Activated T-cell treated with anti-CD3 and anti-CD28 coated beads, Interleukin-2, amount 50 U/mL, for 4 hours (primary cell): ENCODE results near the gene RASGRP2. TPM values are rescaled to one million over a fixed set of nuclear protein-coding genes. Genes with fewer than 3 reads are reported as not detected.
A peak's percentile ranks its signal among the peaks of the same experiment; 100 is the strongest.

Experiments used
- ATAC-seq, 2 donors: fragments of 200-7000 bp; cut with Tn5 transposase; one replicate each; pipeline ENCODE4 v1.10.0; 2021
- DNase-seq: peaks from one replicate; pipeline ENCODE4 v3.0.0-alpha.2; 2020
- H3K27me3 Mint-ChIP-seq: one replicate; pipeline ENCODE4 v1.8.0; 2021; ENCODE audit warnings: low read depth, mixed read lengths
- H3K36me3 Mint-ChIP-seq: one replicate; pipeline ENCODE4 v1.8.0; 2022; ENCODE audit warnings: mixed read lengths; ENCODE audit not compliant: insufficient read depth
- H3K4me1 Mint-ChIP-seq: one replicate; pipeline ENCODE4 v1.8.0; 2021; ENCODE audit warnings: low read depth, mixed read lengths
- H3K4me3 Mint-ChIP-seq: one replicate; pipeline ENCODE4 v1.8.0; 2021; ENCODE audit warnings: mild to moderate bottlenecking, moderate library complexity, mixed read lengths
- H3K9me3 Mint-ChIP-seq: one replicate; pipeline ENCODE4 v1.8.0; 2021; ENCODE audit warnings: mixed read lengths
- total RNA-seq, 3 donors: library from RNA; stranded (reverse); gene quantifications; one replicate each; pipeline ENCODE4 v1.2.1, GENCODE V29; 2021

Gene RASGRP2
- total RNA-seq, 3 donors from 2014 or later: 2.6 to 3.7 (median 2.9) TPM

- H3K27me3 Mint-ChIP-seq: no peaks in the 10 kb centered on the region
- peak in 1 of 2 donors; percentile 1 for ATAC-seq
- H3K36me3 Mint-ChIP-seq: peaks cover 6% of the 10 kb centered on the region
- peak overlapping the region; percentile 88 for H3K4me3 Mint-ChIP-seq
- H3K4me1 Mint-ChIP-seq: peaks cover 34% of the 10 kb centered on the region
- no peak for DNase-seq
- no peaks in the 10 kb centered on the region for H3K9me3 Mint-ChIP-seq
Observed at GRCh38 chr11:64744544-64745188, 724 bp upstream of the RASGRP2 start.

GRCh38 chr11:64742889-64743590 is 902 bp downstream of the RASGRP2 start:
- DNase-seq (peak; percentile 71), ATAC-seq (peak; percentile 57)
- H3K4me1 Mint-ChIP-seq: peaks cover 32% of the 10 kb centered on the region
- H3K27me3 Mint-ChIP-seq: no peaks in the 10 kb centered on the region
- H3K9me3 Mint-ChIP-seq: no peaks in the 10 kb centered on the region
- peak overlapping the region; percentile 88 for H3K4me3 Mint-ChIP-seq
- peaks cover 7% of the 10 kb centered on the region for H3K36me3 Mint-ChIP-seq

GRCh38 chr11:64742087-64742888 is 1.7 kb downstream of the RASGRP2 start:
- Mint-ChIP-seq H3K36me3 (peaks cover 8% of the 10 kb centered on the region), H3K4me3 (peak overlapping the region; percentile 62), H3K4me1 (peaks cover 30% of the 10 kb centered on the region), H3K27me3 (no peaks in the 10 kb centered on the region), H3K9me3 (no peaks in the 10 kb centered on the region)
- ATAC-seq (peak; percentile 27 to 32), DNase-seq (no peak)

- H3K4me3 Mint-ChIP-seq: peak overlapping the region; percentile 62
- no peaks in the 10 kb centered on the region for H3K27me3 Mint-ChIP-seq
- H3K36me3 Mint-ChIP-seq: peaks cover 8% of the 10 kb centered on the region
- ATAC-seq (no peak), DNase-seq (no peak)
- peaks cover 33% of the 10 kb centered on the region for H3K4me1 Mint-ChIP-seq
- H3K9me3 Mint-ChIP-seq: no peaks in the 10 kb centered on the region
Observed at GRCh38 chr11:64741375-64742086, 2.4 kb downstream of the RASGRP2 start.

- no peaks in the 10 kb centered on the region for H3K27me3 Mint-ChIP-seq
- H3K4me3 Mint-ChIP-seq: no peak overlapping the region
- peaks cover 34% of the 10 kb centered on the region for H3K4me1 Mint-ChIP-seq
- no peaks in the 10 kb centered on the region for H3K9me3 Mint-ChIP-seq
- H3K36me3 Mint-ChIP-seq: peaks cover 15% of the 10 kb centered on the region
- DNase-seq: no peak
- ATAC-seq: no peak
Observed at GRCh38 chr11:64739871-64740270, 4.1 kb downstream of the RASGRP2 start.

GRCh38 chr11:64736654-64737053 is 7.3 kb downstream of the RASGRP2 start:
- no peak for ATAC-seq
- Mint-ChIP-seq H3K9me3 (no peaks in the 10 kb centered on the region), H3K36me3 (peaks cover 19% of the 10 kb centered on the region), H3K4me1 (peaks cover 30% of the 10 kb centered on the region), H3K27me3 (no peaks in the 10 kb centered on the region), H3K4me3 (no peak overlapping the region)
- no peak for DNase-seq

GRCh38 chr11:64735725-64736259 is 8.2 kb downstream of the RASGRP2 start:
- Mint-ChIP-seq H3K9me3 (no peaks in the 10 kb centered on the region), H3K36me3 (peaks cover 23% of the 10 kb centered on the region), H3K4me1 (peaks cover 25% of the 10 kb centered on the region), H3K4me3 (no peak overlapping the region), H3K27me3 (no peaks in the 10 kb centered on the region)
- no peak for ATAC-seq
- no peak for DNase-seq

- peak in 1 of 2 donors; percentile 14 for ATAC-seq
- peaks cover 19% of the 10 kb centered on the region for H3K36me3 Mint-ChIP-seq
- no peaks in the 10 kb centered on the region for H3K9me3 Mint-ChIP-seq
- no peak overlapping the region for H3K4me3 Mint-ChIP-seq
- no peaks in the 10 kb centered on the region for H3K27me3 Mint-ChIP-seq
- no peak for DNase-seq
- H3K4me1 Mint-ChIP-seq: peaks cover 19% of the 10 kb centered on the region
Observed at GRCh38 chr11:64734811-64735724, 8.9 kb downstream of the RASGRP2 start.

- ATAC-seq (no peak), DNase-seq (no peak)
- Mint-ChIP-seq H3K9me3 (no peaks in the 10 kb centered on the region), H3K4me1 (peaks cover 15% of the 10 kb centered on the region), H3K4me3 (no peak overlapping the region), H3K27me3 (no peaks in the 10 kb centered on the region), H3K36me3 (peaks cover 20% of the 10 kb centered on the region)
Observed at GRCh38 chr11:64731601-64732000, 12.3 kb downstream of the RASGRP2 start.

GRCh38 chr11:64729851-64730382 is 14.0 kb downstream of the RASGRP2 start:
- Mint-ChIP-seq H3K9me3 (no peaks in the 10 kb centered on the region), H3K27me3 (no peaks in the 10 kb centered on the region), H3K4me1 (peaks cover 15% of the 10 kb centered on the region), H3K36me3 (peaks cover 13% of the 10 kb centered on the region), H3K4me3 (no peak overlapping the region)
- peak; percentile 51 to 62 for ATAC-seq
- no peak for DNase-seq

GRCh38 chr11:64728757-64729365 is 15.1 kb downstream of the RASGRP2 start:
- ATAC-seq (no peak), DNase-seq (no peak)
- Mint-ChIP-seq H3K9me3 (no peaks in the 10 kb centered on the region), H3K27me3 (no peaks in the 10 kb centered on the region), H3K36me3 (peaks cover 13% of the 10 kb centered on the region), H3K4me1 (peaks cover 13% of the 10 kb centered on the region), H3K4me3 (no peak overlapping the region)

- no peak for ATAC-seq
- DNase-seq: no peak
- peaks cover 13% of the 10 kb centered on the region for H3K4me1 Mint-ChIP-seq
- H3K4me3 Mint-ChIP-seq: no peak overlapping the region
- H3K27me3 Mint-ChIP-seq: peaks cover 5% of the 10 kb centered on the region
- H3K36me3 Mint-ChIP-seq: peaks cover 13% of the 10 kb centered on the region
- H3K9me3 Mint-ChIP-seq: no peaks in the 10 kb centered on the region
Observed at GRCh38 chr11:64726867-64727530, 16.9 kb downstream of the RASGRP2 start.
